Esophagus (tissue), 2 donors: ENCODE measurements around the gene DYNC1H1. TPM values are rescaled to one million over a fixed set of nuclear protein-coding genes. Genes with fewer than 3 reads are reported as not detected.

ENCODE experiments used
- H3K27ac ChIP-seq, 2 donors: one replicate each; pipeline ENCODE4 v1.5.1; 2013; ENCODE audit warnings: low read depth in 2 of 2, mild to moderate bottlenecking in 2 of 2, inconsistent platforms in 1 of 2, low read length in 1 of 2, moderate library complexity in 1 of 2
- H3K27me3 ChIP-seq, 2 donors: one replicate each; pipeline ENCODE4 v1.6.1; 2013; ENCODE audit warnings: low read length in 2 of 2, control low read depth in 1 of 2, mild to moderate bottlenecking in 1 of 2; ENCODE audit not compliant: insufficient read depth in 2 of 2, control insufficient read depth in 1 of 2
- H3K36me3 ChIP-seq, 2 donors: one replicate each; pipeline ENCODE4 v1.6.1; 2013; ENCODE audit warnings: low read length in 1 of 2; ENCODE audit not compliant: control insufficient read depth in 2 of 2, insufficient read depth in 2 of 2
- H3K4me1 ChIP-seq, 2 donors: one replicate each; pipeline ENCODE4 v1.6.1; 2013; ENCODE audit warnings: low read length in 1 of 2; ENCODE audit not compliant: control insufficient read depth in 2 of 2, insufficient read depth in 2 of 2
- H3K4me3 ChIP-seq, 2 donors: one replicate each; pipeline ENCODE4 v1.5.1; 2013; ENCODE audit warnings: low read length in 2 of 2, mild to moderate bottlenecking in 2 of 2, low read depth in 1 of 2, moderate library complexity in 1 of 2
- H3K9me3 ChIP-seq, 2 donors: one replicate each; pipeline ENCODE4 v1.6.1; 2013; ENCODE audit warnings: mild to moderate bottlenecking in 2 of 2, low read depth in 1 of 2, low read length in 1 of 2, moderate library complexity in 1 of 2; ENCODE audit not compliant: control insufficient read depth in 2 of 2, insufficient read depth in 1 of 2
- whole genome bisulfite sequencing, 2 donors: extraction: QIAGEN DNeasy Blood & Tissue Kit; methylation state at CpG; one replicate each; pipeline ENCODE4 v1.1.7; 2013; 5-methylcytosine and 5-hydroxymethylcytosine counted together
- polyA plus RNA-seq, 2 donors: library from polyadenylated mRNA; stranded (reverse); fragments of 200-250 nt; gene quantifications; one replicate each; pipeline ENCODE4 v1.2.3, GENCODE V29; 2013
- donor health status: healthy with polysubstance abuse.
- donor health status: Bipolar disorder and iron deficiency.

Gene DYNC1H1
- polyA plus RNA-seq, 2 donors: 115 to 116 TPM

DNA sequence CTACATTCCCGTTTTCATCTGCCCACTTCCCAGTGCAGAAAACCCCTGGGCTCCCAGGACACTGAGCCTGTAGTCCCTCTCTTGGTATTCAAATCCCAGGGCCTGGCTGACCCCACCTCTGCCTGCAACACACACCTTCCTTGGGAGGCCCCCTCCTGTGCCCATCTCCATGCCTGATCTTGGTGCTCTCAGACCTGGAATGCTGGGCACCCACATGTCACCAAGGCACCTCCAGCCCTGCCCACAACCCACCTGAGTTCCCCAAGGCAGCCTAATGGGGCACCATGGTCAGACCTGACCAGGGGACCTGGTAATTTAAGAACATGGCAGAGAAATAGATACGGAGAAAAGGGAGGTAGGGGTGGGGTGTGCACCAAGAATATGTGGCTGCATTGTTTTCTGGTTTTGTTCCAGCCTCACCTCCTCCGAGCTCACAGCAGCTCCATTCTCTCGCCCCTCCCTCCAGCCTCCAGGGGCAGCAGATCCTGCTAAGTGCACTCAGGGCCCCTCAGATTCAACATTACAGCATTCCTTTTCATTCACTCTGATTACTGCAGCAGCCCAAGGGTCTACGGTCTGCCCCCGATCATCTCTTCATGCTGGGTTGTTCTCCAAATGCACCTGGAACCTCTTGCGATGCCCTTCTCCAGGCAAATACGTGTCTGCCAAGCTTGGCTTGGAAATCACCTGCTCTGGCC, 131.6 kb downstream of the DYNC1H1 start:
- no peaks in the 10 kb centered on the region for H3K36me3 ChIP-seq
- H3K4me1 ChIP-seq: no peaks in the 10 kb centered on the region
- no peaks in the 10 kb centered on the region for H3K27me3 ChIP-seq
- no peak overlapping the region for H3K4me3 ChIP-seq
- no peaks in the 10 kb centered on the region for H3K9me3 ChIP-seq
- 40 to 41% methylated on average over 8 of the region's 8 CpGs for WGBS, 2 donors
- H3K27ac ChIP-seq: no peak overlapping the region

DNA sequence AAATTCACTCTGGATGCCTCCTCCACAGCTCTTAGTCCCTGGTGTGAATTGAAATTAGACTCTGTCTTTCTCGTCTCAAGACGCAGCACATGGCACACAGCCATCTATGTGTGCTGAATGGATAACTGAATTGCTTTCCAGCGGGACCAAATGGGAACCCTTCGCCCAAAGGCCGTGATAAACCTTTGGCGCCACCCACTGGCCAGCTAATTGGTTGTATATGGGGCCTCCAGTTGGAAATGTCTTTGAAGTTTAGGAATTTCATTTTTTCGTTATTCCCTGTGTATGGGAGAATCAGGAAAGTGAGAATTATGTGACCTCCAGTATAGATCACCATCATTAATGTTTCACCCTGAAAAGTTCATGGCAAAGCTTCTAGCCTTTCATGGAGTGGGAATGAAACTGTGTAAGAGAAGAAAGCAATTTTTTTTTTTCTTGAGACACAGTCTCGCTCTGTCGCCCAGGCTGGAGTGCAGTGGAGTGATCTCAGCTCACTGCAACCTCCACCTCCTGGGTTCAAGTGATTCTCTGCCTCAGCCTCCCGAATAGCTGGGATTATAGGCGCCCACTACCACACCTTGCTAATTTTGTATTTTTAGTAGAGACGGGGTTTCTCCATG, 132.3 kb downstream of the DYNC1H1 start:
- no peaks in the 10 kb centered on the region for H3K36me3 ChIP-seq
- no peaks in the 10 kb centered on the region for H3K9me3 ChIP-seq
- no peak overlapping the region for H3K27ac ChIP-seq
- 33% methylated on average over 12 of the region's 12 CpGs for WGBS, 2 donors
- no peak overlapping the region for H3K4me3 ChIP-seq
- no peaks in the 10 kb centered on the region for H3K4me1 ChIP-seq
- H3K27me3 ChIP-seq: no peaks in the 10 kb centered on the region

DNA sequence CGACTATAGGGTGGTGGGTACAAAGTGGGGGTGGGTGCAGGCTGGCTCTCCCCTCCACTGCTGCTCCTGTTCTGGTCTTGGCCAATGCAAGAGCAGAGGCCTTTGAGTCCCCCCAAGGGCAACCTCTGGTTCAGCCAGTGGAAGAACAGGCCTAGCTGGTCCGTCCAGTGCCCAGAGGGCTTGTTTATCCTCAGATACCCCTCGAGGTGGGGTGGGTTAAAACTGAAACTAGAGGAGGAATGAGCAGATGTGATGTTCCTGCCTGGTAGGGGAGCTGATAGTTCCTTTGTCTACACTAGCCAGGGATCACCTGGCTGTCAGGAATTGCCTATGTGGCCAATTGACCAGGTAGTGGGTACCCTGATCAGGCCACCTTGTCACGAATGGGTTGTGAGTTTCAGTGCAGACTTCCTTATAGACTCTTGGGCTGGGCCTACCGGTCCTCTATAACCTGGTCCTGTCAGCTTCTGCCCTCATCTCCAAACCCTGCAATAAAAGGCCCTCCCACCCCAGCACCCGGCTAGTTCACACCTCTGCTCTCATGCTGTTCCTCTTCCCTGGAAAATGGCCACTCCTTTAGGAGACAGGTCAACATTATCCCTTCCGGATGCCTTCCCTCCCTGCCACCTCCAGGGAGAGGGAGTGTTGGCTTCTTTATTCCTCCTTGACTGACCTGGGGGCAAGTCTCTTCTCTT, 133.2 kb downstream of the DYNC1H1 start:
- H3K4me1 ChIP-seq: no peaks in the 10 kb centered on the region
- no peaks in the 10 kb centered on the region for H3K9me3 ChIP-seq
- no peaks in the 10 kb centered on the region for H3K36me3 ChIP-seq
- H3K4me3 ChIP-seq: no peak overlapping the region
- WGBS, 2 donors: 53 to 62% methylated on average over 7 of the region's 7 CpGs
- H3K27ac ChIP-seq: no peak overlapping the region
- H3K27me3 ChIP-seq: no peaks in the 10 kb centered on the region

DNA sequence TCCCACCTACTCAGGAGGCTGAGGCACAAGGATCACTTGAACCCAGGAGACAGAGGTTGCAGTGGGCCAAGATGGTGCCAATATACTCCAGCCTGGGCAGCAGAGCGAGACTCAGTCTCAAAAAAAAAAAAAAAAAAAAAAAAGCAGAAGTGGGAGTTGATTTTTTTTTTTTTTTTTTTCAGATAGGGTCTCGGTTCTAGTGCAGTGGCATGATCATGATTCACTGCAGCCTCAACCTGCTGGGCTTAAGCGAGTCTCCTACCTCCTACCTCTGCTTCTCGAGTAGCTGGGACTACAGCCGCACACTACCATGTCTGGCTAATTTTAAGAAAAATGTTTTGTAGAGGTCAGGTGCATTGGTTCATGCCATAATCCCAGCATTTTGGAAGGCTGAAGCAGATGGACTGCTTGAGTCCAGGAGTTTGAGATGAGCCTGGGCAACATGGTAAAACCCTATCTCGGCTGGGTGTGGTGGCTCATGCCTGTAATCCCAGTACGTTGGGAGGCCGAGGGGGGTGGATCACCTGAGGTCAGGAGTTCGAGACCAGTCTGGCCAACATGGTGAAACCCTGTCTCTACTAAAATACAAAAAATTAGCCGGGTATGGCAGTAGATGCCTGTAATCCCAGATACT, 138.8 kb downstream of the DYNC1H1 start:
- H3K27me3 ChIP-seq: no peaks in the 10 kb centered on the region
- 90 to 91% methylated on average over 10 of the region's 10 CpGs for WGBS, 2 donors
- no peak overlapping the region for H3K27ac ChIP-seq
- no peak overlapping the region for H3K4me3 ChIP-seq
- H3K36me3 ChIP-seq: no peaks in the 10 kb centered on the region
- H3K9me3 ChIP-seq: no peaks in the 10 kb centered on the region
- H3K4me1 ChIP-seq: no peaks in the 10 kb centered on the region

DNA sequence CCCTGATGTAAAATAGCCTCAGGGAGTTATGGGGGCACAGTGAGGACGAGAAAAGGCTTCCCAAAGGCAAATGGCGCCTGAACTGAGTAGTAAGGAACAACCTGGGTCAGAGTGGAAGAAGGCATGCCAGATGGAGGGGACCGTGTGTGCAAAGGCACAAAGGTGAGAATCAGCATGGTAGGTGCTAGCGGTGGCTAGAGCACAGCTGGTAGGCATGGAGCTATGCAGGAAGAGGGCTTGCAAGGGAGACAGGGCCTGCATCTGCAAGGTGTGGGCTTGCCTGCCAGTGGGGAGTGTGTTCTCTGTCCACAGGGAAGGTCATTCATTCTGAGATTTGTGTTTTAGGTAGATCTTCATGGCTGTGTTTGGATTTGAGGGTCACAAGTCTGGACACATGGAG, 141.0 kb downstream of the DYNC1H1 start:
- Histone ChIP-seq H3K27ac (no peak overlapping the region), H3K27me3 (no peaks in the 10 kb centered on the region), H3K9me3 (peaks cover 0 to 2% of the 10 kb centered on the region in 2 donors), H3K36me3 (no peaks in the 10 kb centered on the region), H3K4me1 (no peaks in the 10 kb centered on the region), H3K4me3 (no peak overlapping the region)
- 79% methylated on average over 4 of the region's 4 CpGs for whole genome bisulfite sequencing, 2 donors

Other genes starting within 250 kb of the DYNC1H1 start
- 10 to 100 TPM; 64.8 to 87.3 TPM for gene PPP2R5C, start 202.9 kb upstream of the DYNC1H1 start, polyA plus RNA-seq
- gene HSP90AA1, start 122.5 kb downstream of the DYNC1H1 start, polyA plus RNA-seq: 100 to 1,000 TPM; 132 to 194 TPM
- gene WDR20, start 175.3 kb downstream of the DYNC1H1 start, polyA plus RNA-seq: 10 to 100 TPM; 12.8 to 13.1 TPM